SK-N-MC (cell line): Measurements from ENCODE around the gene SLC12A9.

ENCODE experiments used
- EZH2 ChIP-seq: fragments of 200-600 bp; sonication (generic); IDR thresholded peaks from one replicate; pipeline ENCODE4 v1.6.1; 2017; ENCODE audit warnings: antibody characterized with exemption
- FOXP2 ChIP-seq: optimal IDR thresholded peaks from 2 replicates; pipeline ENCODE3; 2011; ENCODE audit warnings: mild to moderate bottlenecking, moderate library complexity; ENCODE audit not compliant: insufficient read depth; ENCODE audit errors: extremely low read length, control extremely low read depth
- POLR2AphosphoS5 ChIP-seq: IDR thresholded peaks from 2 replicates; pipeline ENCODE4 v1.6.1; 2012; ENCODE audit warnings: mild to moderate bottlenecking, low read depth, low read length, borderline replicate concordance

- TF ChIP-seq POLR2AphosphoS5 (no peak; the same call in 1 of the 2 replicates), FOXP2 (no peak), EZH2 (no peak)
Measured at GRCh38 chr7:100886142-100886935, 33.8 kb downstream of the SLC12A9 start.
